NCI-H1694 treated with DMSO at 0.1 percent for 48 hours (cell line): ENCODE measurements around the gene RNF150.

ENCODE experiments used
- DNase-seq: peaks from one replicate; lab custom pipeline; 2025; lab: John Stamatoyannopoulos, UW

Gene RNF150

GRCh38 chr4:140924761-140925392 is 208.4 kb downstream of the RNF150 start:
- DNase-seq, result no peak

- no peak for DNase-seq
Observed at GRCh38 chr4:140906993-140907962, 226.0 kb downstream of the RNF150 start.

GRCh38 chr4:140904904-140905303 is 228.4 kb downstream of the RNF150 start:
- no peak for DNase-seq

GRCh38 chr4:140903522-140904475 is 229.5 kb downstream of the RNF150 start:
- DNase-seq, result no peak

- peak; percentile 10 for DNase-seq
Observed at GRCh38 chr4:140901736-140902336, 231.4 kb downstream of the RNF150 start.

GRCh38 chr4:140893939-140894338 is 239.3 kb downstream of the RNF150 start:
- no peak for DNase-seq

- DNase-seq, result no peak
Observed at GRCh38 chr4:140888054-140888453, 245.2 kb downstream of the RNF150 start.

GRCh38 chr4:140887467-140887866 is 245.8 kb downstream of the RNF150 start:
- no peak for DNase-seq

GRCh38 chr4:140884431-140885058 is 248.7 kb downstream of the RNF150 start:
- DNase-seq, result peak; percentile 55

- DNase-seq, result no peak
Observed at GRCh38 chr4:140877781-140878180, 255.5 kb downstream of the RNF150 start.

- DNase-seq, result no peak
Observed at GRCh38 chr4:140876615-140877364, 256.5 kb downstream of the RNF150 start.

GRCh38 chr4:140875746-140876452 is 257.4 kb downstream of the RNF150 start:
- DNase-seq, result no peak

- DNase-seq, result no peak
Observed at GRCh38 chr4:140874056-140874455, 259.2 kb downstream of the RNF150 start.

- no peak for DNase-seq
Observed at GRCh38 chr4:140871368-140871767, 261.9 kb downstream of the RNF150 start.

GRCh38 chr4:140870427-140870826 is 262.8 kb downstream of the RNF150 start:
- DNase-seq, result no peak

GRCh38 chr4:140869446-140869845 is 263.8 kb downstream of the RNF150 start:
- DNase-seq, result no peak

- DNase-seq, result no peak
Observed at GRCh38 chr4:140867356-140867755, 265.9 kb downstream of the RNF150 start.

GRCh38 chr4:140866492-140867005 is 266.7 kb downstream of the RNF150 start:
- DNase-seq, result no peak
